GM12878 (cell line): ENCODE results near the gene DMAP1. TPM values are rescaled to one million over a fixed set of nuclear protein-coding genes. Genes with fewer than 3 reads are reported as not detected.

ENCODE experiments used
- ATAC-seq: fragments of 200-7000 bp; cut with Tn5 transposase; 3 replicates; pipeline ENCODE4 v1.9.1; 2020; ENCODE audit warnings: mild to moderate bottlenecking, moderate library complexity
- BruUV-seq: library from RNA; stranded (reverse); fragments of 400-500 nt; replicated peaks from 2 replicates; lab custom pipeline; 2021; lab: Mats Ljungman, UMichigan
- CTCF ChIA-PET: fragments of 300-600 bp; sonication (Branson Sonifier 250); formaldehyde crosslinking; extraction: SDS; loops from one replicate; lab custom pipeline; 2021; ENCODE audit warnings: inconsistent platforms; lab: Yijun Ruan, JAX
- POLR2A ChIA-PET: fragments of 350-600 bp; formaldehyde crosslinking; extraction: SDS; loops from one replicate; lab custom pipeline; 2021; ENCODE audit warnings: inconsistent platforms; lab: Charles Lee
- RAD21 ChIA-PET: fragments of 300-600 bp; sonication (Branson Sonifier 250); formaldehyde crosslinking; loops from one replicate; lab custom pipeline; 2023; ENCODE audit warnings: antibody characterized with exemption; ENCODE audit not compliant: unreplicated experiment; lab: Charles Lee
- SMC1A ChIA-PET: fragments of 300-600 bp; sonication (Branson Sonifier 250); formaldehyde crosslinking; loops from one replicate; lab custom pipeline; 2023; ENCODE audit not compliant: unreplicated experiment, uncharacterized antibody; lab: Charles Lee
- DNase-seq: peaks from one replicate; pipeline ENCODE4 v3.0.0-alpha.2; 2011; ENCODE audit warnings: low read depth, low spot score
- FAIRE-seq: peaks from 3 replicates; lab custom pipeline; 2011; peaks lifted over from hg19 to GRCh38; lab: Jason Lieb, UNC
- H2AFZ ChIP-seq: 2 replicates; pipeline ENCODE4 v1.6.0; 2011; ENCODE audit warnings: low read depth, low read length, control low read depth; ENCODE audit not compliant: control insufficient read depth
- H3K27ac ChIP-seq: 2 replicates; pipeline ENCODE4 v1.5.1; 2011; ENCODE audit warnings: control low read depth; ENCODE audit not compliant: control insufficient read depth, insufficient read depth
- H3K27me3 ChIP-seq, 2 experiments: replicated peaks in 1 of 2; 2 replicates each; pipeline versions ENCODE4 v1.6.0 to v1.6.1; 2011; ENCODE audit warnings: low read length in 1 of 2; ENCODE audit not compliant: control insufficient read depth in 2 of 2, insufficient read depth in 2 of 2
- H3K36me3 ChIP-seq, 2 experiments: 2 replicates each; pipeline ENCODE4 v1.5.1; 2011; ENCODE audit warnings: low read length in 1 of 2; ENCODE audit not compliant: control insufficient read depth in 2 of 2, insufficient read depth in 2 of 2
- H3K4me1 ChIP-seq: 2 replicates; pipeline ENCODE4 v1.6.1; 2011; ENCODE audit warnings: mild to moderate bottlenecking, low read length, moderate library complexity, mixed read lengths; ENCODE audit not compliant: control insufficient read depth, insufficient read depth
- H3K4me2 ChIP-seq: 2 replicates; pipeline ENCODE4 v1.6.0; 2011; ENCODE audit warnings: control low read depth; ENCODE audit not compliant: control insufficient read depth, insufficient read depth
- H3K4me3 ChIP-seq: fragments of 200-600 bp; sonication (generic); 2 replicates; pipeline ENCODE4 v1.5.1; 2016
- H3K79me2 ChIP-seq: 2 replicates; pipeline ENCODE4 v1.6.0; 2011; ENCODE audit warnings: low read length; ENCODE audit not compliant: control insufficient read depth, insufficient read depth
- H3K9ac ChIP-seq: 2 replicates; pipeline ENCODE4 v1.8.0; 2011; ENCODE audit warnings: low read length, control low read depth, mixed read lengths; ENCODE audit not compliant: control insufficient read depth, insufficient read depth
- H3K9me3 ChIP-seq: replicated peaks from 3 replicates; pipeline ENCODE4 v1.5.1; 2011; ENCODE audit warnings: mild to moderate bottlenecking, low read length; ENCODE audit not compliant: control insufficient read depth, insufficient read depth
- H4K20me1 ChIP-seq: 2 replicates; pipeline ENCODE4 v1.6.0; 2011; ENCODE audit not compliant: control insufficient read depth, insufficient read depth
- IRF4 ChIP-seq: IDR thresholded peaks from 2 replicates; pipeline ENCODE4 v1.6.1; 2011; ENCODE audit warnings: low read depth, low read length
- JUNB ChIP-seq: IDR thresholded peaks from 2 replicates; pipeline ENCODE4 v1.6.1; 2016; ENCODE audit warnings: antibody characterized with exemption, mild to moderate bottlenecking
- LARP7 ChIP-seq: fragments of 450-650 bp; IDR thresholded peaks from 2 replicates; pipeline ENCODE4 v1.6.1; 2017; ENCODE audit warnings: mild to moderate bottlenecking
- MTA2 ChIP-seq: fragments of 450-650 bp; IDR thresholded peaks from 2 replicates; pipeline ENCODE4 v1.6.1; 2016; ENCODE audit warnings: low read depth, mild to moderate bottlenecking, moderate library complexity
- NRF1 ChIP-seq: conservative IDR thresholded peaks from 2 replicates; pipeline ENCODE4 v1.6.1; 2011; ENCODE audit warnings: mild to moderate bottlenecking, low read depth, low read length, improper control_type of control experiment
- RB1 ChIP-seq: fragments of 450-650 bp; formaldehyde crosslinking; IDR thresholded peaks from 2 replicates; pipeline ENCODE4 v1.6.1; 2017; ENCODE audit warnings: mild to moderate bottlenecking, borderline replicate concordance
- ZZZ3 ChIP-seq: IDR thresholded peaks from 2 replicates; pipeline ENCODE4 v1.6.1; 2011; ENCODE audit warnings: low read depth; ENCODE audit not compliant: control insufficient read depth, insufficient read length
- in situ Hi-C: fragments of 300-500 bp; cut with MboI; formaldehyde crosslinking; loops from 9 replicates; pipeline ENCODE4 v1.14.3; 2018; ENCODE audit warnings: mixed read lengths
- intact Hi-C: fragments of 100-400 bp; cut with micrococcal nuclease; formaldehyde crosslinking; loops from one replicate; pipeline ENCODE4 v1.14.2; 2022; ENCODE audit not compliant: unreplicated experiment
- polyA plus RNA-seq, 11 experiments: library from polyadenylated mRNA; depleted of rRNA in 4 of 11; unstranded in 6 of 11; stranded (reverse) in 5 of 11; fragments of >200 nt; fragmentation: Nextera tagmentation in 4 of 11; fragmentation: Illumina TruSeq in 1 of 11; extraction: Ambion mirVana in 4 of 11; extraction: Trizol in 1 of 11; gene quantifications; 1 replicate in 1 of 11; 2 replicates in 10 of 11; pipeline versions ENCODE4 v1.2.1 to v1.2.3, GENCODE V29; 2011 to 2016; ENCODE audit warnings: inconsistent platforms in 2 of 11, missing spikeins in 2 of 11, low read depth in 1 of 11
- total RNA-seq, 4 experiments: library from RNA; depleted of rRNA in 3 of 4; stranded (reverse); fragments of >200 nt in 3 of 4; fragmentation: Illumina TruSeq in 1 of 4; extraction: Trizol in 1 of 4; gene quantifications; 2 replicates each; pipeline versions ENCODE4 v1.2.1 to v1.2.3, GENCODE V29; 2013 to 2021
- TF ChIP-seq, protein P1 (sequence below): fragments of 150-350 bp; IDR thresholded peaks from 2 replicates; pipeline ENCODE4 v1.6.1; 2016; ENCODE audit warnings: low read depth, low read length

Gene DMAP1
- total and polyA plus RNA-seq, 10 of the 15 experiments (the other 5 are each of a cell fraction or from before 2014, with no cell fraction given): 1.9 to 59.1 (median 37.7) TPM

DNA sequence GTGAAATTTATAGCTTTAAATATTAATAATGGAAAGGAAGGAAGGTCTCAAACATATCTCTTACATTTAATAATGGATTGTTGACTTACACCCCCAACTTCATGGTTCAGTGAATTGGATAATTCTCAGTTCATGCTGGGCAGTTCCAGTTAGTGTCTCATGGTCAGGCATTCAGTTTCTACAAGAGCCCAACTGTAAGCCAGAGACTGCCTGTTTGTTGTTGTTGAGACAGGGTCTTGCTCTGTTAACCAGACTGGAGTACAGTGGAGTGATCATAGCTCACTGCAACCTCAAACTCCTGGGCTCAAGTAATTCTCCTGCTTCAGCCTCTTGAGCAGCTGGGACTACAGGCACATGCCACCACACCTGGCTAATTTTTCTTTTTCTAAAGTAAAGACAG, 5.0 kb upstream of the DMAP1 start:
- Histone ChIP-seq H2AFZ (no peak overlapping the region), H3K4me2 (no peak overlapping the region), H3K4me1 (peaks cover 7% of the 10 kb centered on the region), H3K36me3 (no peaks in the 10 kb centered on the region), H3K27me3 (no peaks in the 10 kb centered on the region), H4K20me1 (no peaks in the 10 kb centered on the region), H3K9ac (no peak overlapping the region), H3K27ac (no peak overlapping the region), H3K79me2 (no peaks in the 10 kb centered on the region), H3K4me3 (no peak overlapping the region), H3K9me3 (no peaks in the 10 kb centered on the region)
- no peak for TF ChIP-seq IRF4
- TF ChIP-seq RB1: no peak
- TF ChIP-seq NRF1: no peak
- no peak for TF ChIP-seq ZZZ3
- TF ChIP-seq JUNB: no peak
- TF ChIP-seq LARP7: no peak
- TF ChIP-seq, protein P1, sequence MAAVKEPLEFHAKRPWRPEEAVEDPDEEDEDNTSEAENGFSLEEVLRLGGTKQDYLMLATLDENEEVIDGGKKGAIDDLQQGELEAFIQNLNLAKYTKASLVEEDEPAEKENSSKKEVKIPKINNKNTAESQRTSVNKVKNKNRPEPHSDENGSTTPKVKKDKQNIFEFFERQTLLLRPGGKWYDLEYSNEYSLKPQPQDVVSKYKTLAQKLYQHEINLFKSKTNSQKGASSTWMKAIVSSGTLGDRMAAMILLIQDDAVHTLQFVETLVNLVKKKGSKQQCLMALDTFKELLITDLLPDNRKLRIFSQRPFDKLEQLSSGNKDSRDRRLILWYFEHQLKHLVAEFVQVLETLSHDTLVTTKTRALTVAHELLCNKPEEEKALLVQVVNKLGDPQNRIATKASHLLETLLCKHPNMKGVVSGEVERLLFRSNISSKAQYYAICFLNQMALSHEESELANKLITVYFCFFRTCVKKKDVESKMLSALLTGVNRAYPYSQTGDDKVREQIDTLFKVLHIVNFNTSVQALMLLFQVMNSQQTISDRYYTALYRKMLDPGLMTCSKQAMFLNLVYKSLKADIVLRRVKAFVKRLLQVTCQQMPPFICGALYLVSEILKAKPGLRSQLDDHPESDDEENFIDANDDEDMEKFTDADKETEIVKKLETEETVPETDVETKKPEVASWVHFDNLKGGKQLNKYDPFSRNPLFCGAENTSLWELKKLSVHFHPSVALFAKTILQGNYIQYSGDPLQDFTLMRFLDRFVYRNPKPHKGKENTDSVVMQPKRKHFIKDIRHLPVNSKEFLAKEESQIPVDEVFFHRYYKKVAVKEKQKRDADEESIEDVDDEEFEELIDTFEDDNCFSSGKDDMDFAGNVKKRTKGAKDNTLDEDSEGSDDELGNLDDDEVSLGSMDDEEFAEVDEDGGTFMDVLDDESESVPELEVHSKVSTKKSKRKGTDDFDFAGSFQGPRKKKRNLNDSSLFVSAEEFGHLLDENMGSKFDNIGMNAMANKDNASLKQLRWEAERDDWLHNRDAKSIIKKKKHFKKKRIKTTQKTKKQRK: no peak
- TF ChIP-seq MTA2: no peak
- ChIA-PET CTCF (interaction anchor here (0.8 to 1.1 kb wide), 3 partner anchors 8 to 11 kb away, joined by 3 to 4 read pairs (median 4); no protein-coding TSS in a partner anchor), SMC1A (interaction anchor here (0.6 kb wide), 1 partner anchor 30 kb away, joined by 3 read pairs; no protein-coding TSS in a partner anchor), POLR2A (no interaction called here), RAD21 (no interaction called here)
- ATAC-seq (peak; percentile 9; the same call in 1 of the 3 replicates), DNase-seq (no peak), FAIRE-seq (no peak)
- BruUV-seq: no TSS peak
- intact Hi-C loops (no loop called here), in situ Hi-C loops (no loop called here)
